PC-9 (cell line): ENCODE measurements around the gene FBXL17. TPM values are rescaled to one million over a fixed set of nuclear protein-coding genes. Genes with fewer than 3 reads are reported as not detected.

Source experiments
- BruUV-seq: library from RNA; stranded (reverse); fragments of 400-500 nt; replicated peaks from 2 replicates; lab custom pipeline; 2021; lab: Mats Ljungman, UMichigan
- CTCF ChIA-PET: fragments of 300-600 bp; sonication (Branson Sonifier 250); formaldehyde crosslinking; loops from one replicate; lab custom pipeline; 2022; ENCODE audit warnings: antibody characterized with exemption; lab: Charles Lee
- POLR2A ChIA-PET: fragments of 300-600 bp; sonication (Branson Sonifier 250); formaldehyde crosslinking; loops from one replicate; lab custom pipeline; 2022; ENCODE audit warnings: antibody characterized with exemption; ENCODE audit not compliant: unreplicated experiment; lab: Charles Lee
- DNase-seq, 2 experiments: peaks; one replicate each; pipeline versions ENCODE4 v3.0.0 to v3.0.0-alpha.2; 2015 to 2022; ENCODE audit warnings: mixed read lengths in 1 of 2
- H2AFZ ChIP-seq: fragments of 200-600 bp; sonication (generic); 2 replicates; pipeline ENCODE4 v1.8.1; 2017; ENCODE audit warnings: antibody characterized with exemption
- H3F3A ChIP-seq: fragments of 200-600 bp; sonication (generic); 2 replicates; pipeline ENCODE4 v1.8.1; 2017; ENCODE audit warnings: antibody characterized with exemption, mild to moderate bottlenecking, low read depth; ENCODE audit not compliant: insufficient read depth
- H3K27ac ChIP-seq: fragments of 200-600 bp; sonication (generic); 2 replicates; pipeline ENCODE4 v1.6.1; 2016; ENCODE audit warnings: mixed run types
- H3K27me3 ChIP-seq: fragments of 200-600 bp; sonication (generic); 2 replicates; pipeline ENCODE4 v1.6.1; 2016; ENCODE audit warnings: low read depth, mixed run types; ENCODE audit not compliant: insufficient read depth
- H3K36me3 ChIP-seq: fragments of 200-600 bp; sonication (generic); 2 replicates; pipeline ENCODE4 v1.6.1; 2016; ENCODE audit warnings: low read depth, mixed run types
- H3K4me1 ChIP-seq: fragments of 200-600 bp; sonication (generic); replicated peaks from 2 replicates; pipeline ENCODE4 v1.6.1; 2016; ENCODE audit warnings: mixed run types; ENCODE audit not compliant: insufficient read depth
- H3K4me2 ChIP-seq: fragments of 200-600 bp; sonication (generic); 2 replicates; pipeline ENCODE4 v1.6.1; 2017; ENCODE audit warnings: mixed run types
- H3K4me3 ChIP-seq: fragments of 200-600 bp; sonication (generic); 2 replicates; pipeline ENCODE4 v1.6.1; 2016; ENCODE audit warnings: mixed run types
- H3K79me2 ChIP-seq: fragments of 200-600 bp; sonication (generic); 2 replicates; pipeline ENCODE4 v1.6.1; 2017; ENCODE audit warnings: low read depth, mixed run types
- H3K9me2 ChIP-seq: fragments of 200-600 bp; sonication (generic); 2 replicates; pipeline ENCODE4 v1.8.1; 2017; ENCODE audit warnings: mild to moderate bottlenecking; ENCODE audit not compliant: insufficient read depth
- H3K9me3 ChIP-seq: fragments of 200-600 bp; sonication (generic); 2 replicates; pipeline ENCODE4 v1.8.1; 2016; ENCODE audit warnings: low read depth; ENCODE audit not compliant: insufficient read depth
- H4K20me1 ChIP-seq: fragments of 200-600 bp; sonication (generic); 2 replicates; pipeline ENCODE4 v1.8.1; 2017; ENCODE audit not compliant: insufficient read depth
- CTCF ChIP-seq: fragments of 200-600 bp; sonication (generic); conservative IDR thresholded peaks from 2 replicates; pipeline ENCODE4 v1.6.1; 2017; ENCODE audit warnings: mixed run types, antibody characterized with exemption, mild to moderate bottlenecking, moderate library complexity
- EZH2 ChIP-seq: fragments of 200-600 bp; sonication (generic); IDR thresholded peaks from 2 replicates; pipeline ENCODE4 v1.8.0; 2017; ENCODE audit warnings: antibody characterized with exemption, low read depth
- intact Hi-C: fragments of 100-400 bp; cut with micrococcal nuclease; formaldehyde crosslinking; loops from one replicate; pipeline ENCODE4 v1.10.0; 2022; ENCODE audit not compliant: unreplicated experiment
- total RNA-seq: library from RNA; stranded (reverse); gene quantifications from 2 replicates; pipeline ENCODE4 v1.2.3, GENCODE V29; 2021

The FBXL17 gene
- total RNA-seq, 1 experiment from 2014 or later = 19.5 TPM

- TF ChIP-seq CTCF = no peak
- no peak for TF ChIP-seq EZH2
- DNase-seq = no peak
- Histone ChIP-seq H4K20me1 (peaks cover 2% of the 10 kb centered on the region; the same call in 1 of the 2 replicates), H3K9me2 (no peaks in the 10 kb centered on the region), H3K4me3 (no peak overlapping the region), H3K9me3 (no peaks in the 10 kb centered on the region), H2AFZ (no peak overlapping the region), H3K79me2 (no peaks in the 10 kb centered on the region), H3F3A (no peaks in the 10 kb centered on the region), H3K27ac (no peak overlapping the region), H3K36me3 (no peaks in the 10 kb centered on the region), H3K4me2 (no peak overlapping the region), H3K4me1 (no peaks in the 10 kb centered on the region), H3K27me3 (no peaks in the 10 kb centered on the region)
- intact Hi-C loops = no loop called here
- CTCF ChIA-PET = no interaction called here
- no TSS peak for BruUV-seq
- POLR2A ChIA-PET = no interaction called here
Measured at GRCh38 chr5:108174286-108174685, 207.6 kb downstream of the FBXL17 start.

GRCh38 chr5:108171759-108172158, 210.1 kb downstream of the FBXL17 start:
- no peaks in the 10 kb centered on the region for H3K36me3 ChIP-seq
- H4K20me1 ChIP-seq = peaks cover 2% of the 10 kb centered on the region; the same call in 1 of the 2 replicates
- H3F3A ChIP-seq = no peaks in the 10 kb centered on the region
- H3K27ac ChIP-seq = no peak overlapping the region
- H3K79me2 ChIP-seq = no peaks in the 10 kb centered on the region
- no peak overlapping the region for H2AFZ ChIP-seq
- H3K27me3 ChIP-seq = no peaks in the 10 kb centered on the region
- no peaks in the 10 kb centered on the region for H3K4me1 ChIP-seq
- no peaks in the 10 kb centered on the region for H3K9me2 ChIP-seq
- intact Hi-C loops = no loop called here
- CTCF ChIA-PET = no interaction called here
- no peak overlapping the region for H3K4me2 ChIP-seq
- POLR2A ChIA-PET = no interaction called here
- DNase-seq = no peak
- no peak overlapping the region for H3K4me3 ChIP-seq
- no peaks in the 10 kb centered on the region for H3K9me3 ChIP-seq
- no TSS peak for BruUV-seq
- TF ChIP-seq CTCF = no peak
- TF ChIP-seq EZH2 = no peak

GRCh38 chr5:108168915-108169314, 213.0 kb downstream of the FBXL17 start:
- Histone ChIP-seq H3K27me3 (no peaks in the 10 kb centered on the region), H3F3A (no peaks in the 10 kb centered on the region), H3K9me3 (no peaks in the 10 kb centered on the region), H3K79me2 (no peaks in the 10 kb centered on the region), H3K9me2 (no peaks in the 10 kb centered on the region), H4K20me1 (no peaks in the 10 kb centered on the region), H3K4me2 (no peak overlapping the region), H3K4me3 (no peak overlapping the region), H2AFZ (no peak overlapping the region), H3K36me3 (no peaks in the 10 kb centered on the region), H3K27ac (no peak overlapping the region), H3K4me1 (no peaks in the 10 kb centered on the region)
- intact Hi-C loops = no loop called here
- DNase-seq = no peak
- ChIA-PET POLR2A (no interaction called here), CTCF (no interaction called here)
- TF ChIP-seq CTCF (no peak), EZH2 (no peak)
- no TSS peak for BruUV-seq
